ENCODE data around the gene METRNL.

The METRNL gene

DNA sequence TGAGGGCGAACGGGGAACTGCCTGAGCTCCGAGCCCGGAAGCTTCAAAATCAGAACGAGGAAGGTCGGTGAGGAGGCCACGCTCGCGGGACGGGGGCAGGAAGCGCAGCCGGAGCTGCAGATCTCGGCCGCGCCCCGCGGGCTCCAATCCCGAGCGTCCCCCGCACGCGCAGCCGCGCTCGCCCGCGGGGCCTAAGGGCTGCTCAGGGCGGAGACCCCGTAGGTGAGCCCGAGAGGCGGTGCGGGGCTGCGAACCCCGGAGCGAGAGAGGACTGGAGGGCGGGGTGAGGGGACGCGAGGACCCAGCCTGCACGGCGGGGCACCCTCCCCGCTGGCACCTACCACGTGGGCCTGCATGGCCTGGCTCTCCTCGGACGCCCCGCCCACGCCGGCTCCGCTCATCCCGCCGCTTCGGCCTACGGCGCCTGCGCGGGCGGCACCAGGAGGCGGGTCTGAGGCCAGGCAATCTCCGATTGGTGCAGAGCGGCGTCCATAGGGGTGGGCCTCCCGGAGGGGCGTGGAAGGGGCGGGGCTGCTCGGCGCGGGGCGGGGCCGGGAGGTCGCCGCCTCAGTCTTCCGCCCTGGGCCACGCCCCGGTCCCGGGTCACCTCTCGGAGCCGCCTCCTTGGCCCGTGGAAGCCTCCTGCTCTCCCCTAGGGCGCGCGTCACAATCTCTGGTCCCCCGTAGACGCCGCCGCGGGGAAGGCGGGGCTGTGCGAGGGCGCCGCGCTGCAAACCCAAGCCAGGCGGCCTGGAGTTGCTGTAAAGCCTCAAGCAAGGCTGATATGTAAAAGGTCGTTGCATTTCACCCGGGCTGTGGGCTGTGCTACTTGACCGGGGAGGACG, 27.8 kb upstream of the METRNL start:
- Histone ChIP-seq H3K4me1 (ENCODE audit: insufficient read depth, low read length) (peaks cover 52% of the 10 kb centered on the region), H3K27me3 (ENCODE audit: insufficient read depth, low read length, poor library complexity) (no peaks in the 10 kb centered on the region), H2AFZ (ENCODE audit: low read depth, low read length) (peak overlapping the region; percentile 93)

DNA sequence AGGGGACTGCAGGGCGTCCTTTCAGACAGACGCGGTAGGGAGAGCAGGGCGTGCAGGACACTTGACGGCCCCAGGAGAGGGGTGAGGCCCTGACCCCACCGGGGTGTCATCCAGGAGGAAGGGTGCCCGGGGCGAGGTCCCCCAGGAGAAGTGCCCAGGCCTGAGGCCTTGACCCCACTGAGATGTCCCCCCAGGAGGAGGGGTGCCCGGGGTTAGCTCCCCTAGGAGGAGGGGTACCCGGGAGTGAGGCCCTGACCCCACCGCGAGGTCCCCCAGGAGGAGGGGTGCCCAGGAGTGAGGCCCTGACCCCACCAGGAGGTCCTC, 27.2 kb upstream of the METRNL start:
- Histone ChIP-seq H3K9me3 (ENCODE audit: insufficient read depth, low read length, severe bottlenecking) (peaks cover under 1% of the 10 kb centered on the region), H3K4me3 (ENCODE audit: low read depth in 1 of 2, low read length in 2 of 2) (peak overlapping the region; percentile 1 to 63; a peak in 3 of 4 replicates), H3K27me3 (ENCODE audit: insufficient read depth, low read length, poor library complexity) (no peaks in the 10 kb centered on the region), H3K36me3 (ENCODE audit: insufficient read depth, low read length) (peaks cover under 1% of the 10 kb centered on the region), H3K79me2 (ENCODE audit: insufficient read depth, low read length) (peaks cover 25% of the 10 kb centered on the region), H3K4me2 (ENCODE audit: insufficient read depth, low read length) (peak overlapping the region; percentile 87), H2AFZ (ENCODE audit: low read depth, low read length) (peak overlapping the region; percentile 93), H4K20me1 (ENCODE audit: insufficient read depth, low read length) (no peaks in the 10 kb centered on the region), H3K4me1 (ENCODE audit: insufficient read depth, low read length) (peaks cover 46% of the 10 kb centered on the region), H3K27ac (ENCODE audit: low read length) (peak overlapping the region; percentile 91), H3K9ac (ENCODE audit: low read depth, low read length) (peak overlapping the region; percentile 88)
- DNase-seq (no peak), ATAC-seq (ENCODE audit: insufficient read depth, low read depth) (no peak)
- no peak for TF ChIP-seq EZH2 (IDR thresholded peaks at IDR 0.05; ENCODE audit: borderline replicate concordance, low read depth, low read length, severe bottlenecking)
- TF ChIP-seq, protein P1, sequence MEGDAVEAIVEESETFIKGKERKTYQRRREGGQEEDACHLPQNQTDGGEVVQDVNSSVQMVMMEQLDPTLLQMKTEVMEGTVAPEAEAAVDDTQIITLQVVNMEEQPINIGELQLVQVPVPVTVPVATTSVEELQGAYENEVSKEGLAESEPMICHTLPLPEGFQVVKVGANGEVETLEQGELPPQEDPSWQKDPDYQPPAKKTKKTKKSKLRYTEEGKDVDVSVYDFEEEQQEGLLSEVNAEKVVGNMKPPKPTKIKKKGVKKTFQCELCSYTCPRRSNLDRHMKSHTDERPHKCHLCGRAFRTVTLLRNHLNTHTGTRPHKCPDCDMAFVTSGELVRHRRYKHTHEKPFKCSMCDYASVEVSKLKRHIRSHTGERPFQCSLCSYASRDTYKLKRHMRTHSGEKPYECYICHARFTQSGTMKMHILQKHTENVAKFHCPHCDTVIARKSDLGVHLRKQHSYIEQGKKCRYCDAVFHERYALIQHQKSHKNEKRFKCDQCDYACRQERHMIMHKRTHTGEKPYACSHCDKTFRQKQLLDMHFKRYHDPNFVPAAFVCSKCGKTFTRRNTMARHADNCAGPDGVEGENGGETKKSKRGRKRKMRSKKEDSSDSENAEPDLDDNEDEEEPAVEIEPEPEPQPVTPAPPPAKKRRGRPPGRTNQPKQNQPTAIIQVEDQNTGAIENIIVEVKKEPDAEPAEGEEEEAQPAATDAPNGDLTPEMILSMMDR (IDR thresholded peaks at IDR 0.05; ENCODE audit: borderline replicate concordance, extremely low read depth, low read length, poor library complexity, severe bottlenecking): no peak

More for the DNA sequence above, 27.8 kb upstream of the METRNL start:
- Histone ChIP-seq H3K9ac (ENCODE audit: low read depth, low read length) (peak overlapping the region; percentile 88), H3K9me3 (ENCODE audit: insufficient read depth, low read length, severe bottlenecking) (peaks cover 6% of the 10 kb centered on the region), H3K79me2 (ENCODE audit: insufficient read depth, low read length) (peaks cover 30% of the 10 kb centered on the region), H4K20me1 (ENCODE audit: insufficient read depth, low read length) (no peaks in the 10 kb centered on the region), H3K4me2 (ENCODE audit: insufficient read depth, low read length) (peak overlapping the region; percentile 87), H3K27ac (ENCODE audit: low read length) (peak overlapping the region; percentile 91), H3K4me3 (ENCODE audit: low read depth in 1 of 2, low read length in 2 of 2) (peak overlapping the region; percentile 35 to 71; a peak in 3 of 4 replicates), H3K36me3 (ENCODE audit: insufficient read depth, low read length) (peaks cover 6% of the 10 kb centered on the region)
- ATAC-seq (ENCODE audit: insufficient read depth, low read depth) (peak; percentile 84), DNase-seq (peak; percentile 98)
- TF ChIP-seq, protein P1 (IDR thresholded peaks at IDR 0.05; ENCODE audit: borderline replicate concordance, extremely low read depth, low read length, poor library complexity, severe bottlenecking): no peak
- no peak for TF ChIP-seq EZH2 (IDR thresholded peaks at IDR 0.05; ENCODE audit: borderline replicate concordance, low read depth, low read length, severe bottlenecking)

DNA sequence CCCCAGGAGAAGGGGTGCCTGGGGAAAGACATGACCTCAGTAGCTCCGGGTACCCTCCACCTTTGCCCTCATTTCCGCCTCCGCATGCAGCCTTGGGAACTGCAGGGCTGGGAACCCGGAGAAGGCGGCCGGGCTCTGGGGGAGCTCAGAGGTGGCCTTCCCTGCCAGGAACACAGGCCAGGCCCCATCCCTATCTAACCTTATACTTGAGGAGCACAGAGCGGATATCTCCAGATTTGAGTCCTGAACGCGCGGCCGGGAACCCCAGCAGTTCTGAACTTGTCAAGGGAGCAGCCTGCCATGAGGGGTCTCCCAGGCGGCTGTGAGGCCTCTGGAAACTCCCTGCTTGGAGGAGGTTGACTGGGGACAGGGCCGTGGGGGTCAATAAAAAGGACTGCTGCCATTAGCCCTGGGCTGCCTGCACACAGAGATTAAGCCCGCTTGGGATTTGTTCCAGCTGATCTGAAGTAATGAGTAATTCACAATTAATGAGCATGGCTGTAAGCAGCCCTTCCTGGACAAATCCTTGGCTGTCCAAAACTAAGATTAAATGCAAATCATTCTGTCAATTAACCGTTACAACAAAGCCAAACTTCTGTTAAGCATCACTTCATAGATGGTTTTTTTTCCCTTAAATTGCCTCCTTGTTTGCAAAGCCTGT, 26.3 kb upstream of the METRNL start:
- Histone ChIP-seq H3K9me3 (ENCODE audit: insufficient read depth, low read length, severe bottlenecking) (no peaks in the 10 kb centered on the region), H2AFZ (ENCODE audit: low read depth, low read length) (no peak overlapping the region), H3K4me2 (ENCODE audit: insufficient read depth, low read length) (no peak overlapping the region), H3K27ac (ENCODE audit: low read length) (no peak overlapping the region), H3K27me3 (ENCODE audit: insufficient read depth, low read length, poor library complexity) (no peaks in the 10 kb centered on the region), H3K9ac (ENCODE audit: low read depth, low read length) (no peak overlapping the region), H3K4me3 (ENCODE audit: low read depth in 1 of 2, low read length in 2 of 2) (no peak overlapping the region), H4K20me1 (ENCODE audit: insufficient read depth, low read length) (no peaks in the 10 kb centered on the region), H3K4me1 (ENCODE audit: insufficient read depth, low read length) (peaks cover 37% of the 10 kb centered on the region), H3K36me3 (ENCODE audit: insufficient read depth, low read length) (no peaks in the 10 kb centered on the region), H3K79me2 (ENCODE audit: insufficient read depth, low read length) (peaks cover 15% of the 10 kb centered on the region)
- DNase-seq: no peak
- no peak for ATAC-seq (ENCODE audit: insufficient read depth, low read depth)
- TF ChIP-seq, protein P1 (IDR thresholded peaks at IDR 0.05; ENCODE audit: borderline replicate concordance, extremely low read depth, low read length, poor library complexity, severe bottlenecking): no peak
- TF ChIP-seq EZH2 (IDR thresholded peaks at IDR 0.05; ENCODE audit: borderline replicate concordance, low read depth, low read length, severe bottlenecking): no peak

Measured in DND-41 (cell line).